ENCODE measurements around the gene CEACAM8.

- no peak for TF ChIP-seq POLR2A (IDR thresholded peaks at IDR 0.05; ENCODE audit: low read depth)
- TF ChIP-seq, protein P1, sequence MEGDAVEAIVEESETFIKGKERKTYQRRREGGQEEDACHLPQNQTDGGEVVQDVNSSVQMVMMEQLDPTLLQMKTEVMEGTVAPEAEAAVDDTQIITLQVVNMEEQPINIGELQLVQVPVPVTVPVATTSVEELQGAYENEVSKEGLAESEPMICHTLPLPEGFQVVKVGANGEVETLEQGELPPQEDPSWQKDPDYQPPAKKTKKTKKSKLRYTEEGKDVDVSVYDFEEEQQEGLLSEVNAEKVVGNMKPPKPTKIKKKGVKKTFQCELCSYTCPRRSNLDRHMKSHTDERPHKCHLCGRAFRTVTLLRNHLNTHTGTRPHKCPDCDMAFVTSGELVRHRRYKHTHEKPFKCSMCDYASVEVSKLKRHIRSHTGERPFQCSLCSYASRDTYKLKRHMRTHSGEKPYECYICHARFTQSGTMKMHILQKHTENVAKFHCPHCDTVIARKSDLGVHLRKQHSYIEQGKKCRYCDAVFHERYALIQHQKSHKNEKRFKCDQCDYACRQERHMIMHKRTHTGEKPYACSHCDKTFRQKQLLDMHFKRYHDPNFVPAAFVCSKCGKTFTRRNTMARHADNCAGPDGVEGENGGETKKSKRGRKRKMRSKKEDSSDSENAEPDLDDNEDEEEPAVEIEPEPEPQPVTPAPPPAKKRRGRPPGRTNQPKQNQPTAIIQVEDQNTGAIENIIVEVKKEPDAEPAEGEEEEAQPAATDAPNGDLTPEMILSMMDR (IDR thresholded peaks at IDR 0.05) = no peak
Observed at GRCh38 chr19:42534391-42534790, 60.3 kb downstream of the CEACAM8 start.
